Measurements from ENCODE around the gene FXYD2.

- TF ChIP-seq, protein P1, sequence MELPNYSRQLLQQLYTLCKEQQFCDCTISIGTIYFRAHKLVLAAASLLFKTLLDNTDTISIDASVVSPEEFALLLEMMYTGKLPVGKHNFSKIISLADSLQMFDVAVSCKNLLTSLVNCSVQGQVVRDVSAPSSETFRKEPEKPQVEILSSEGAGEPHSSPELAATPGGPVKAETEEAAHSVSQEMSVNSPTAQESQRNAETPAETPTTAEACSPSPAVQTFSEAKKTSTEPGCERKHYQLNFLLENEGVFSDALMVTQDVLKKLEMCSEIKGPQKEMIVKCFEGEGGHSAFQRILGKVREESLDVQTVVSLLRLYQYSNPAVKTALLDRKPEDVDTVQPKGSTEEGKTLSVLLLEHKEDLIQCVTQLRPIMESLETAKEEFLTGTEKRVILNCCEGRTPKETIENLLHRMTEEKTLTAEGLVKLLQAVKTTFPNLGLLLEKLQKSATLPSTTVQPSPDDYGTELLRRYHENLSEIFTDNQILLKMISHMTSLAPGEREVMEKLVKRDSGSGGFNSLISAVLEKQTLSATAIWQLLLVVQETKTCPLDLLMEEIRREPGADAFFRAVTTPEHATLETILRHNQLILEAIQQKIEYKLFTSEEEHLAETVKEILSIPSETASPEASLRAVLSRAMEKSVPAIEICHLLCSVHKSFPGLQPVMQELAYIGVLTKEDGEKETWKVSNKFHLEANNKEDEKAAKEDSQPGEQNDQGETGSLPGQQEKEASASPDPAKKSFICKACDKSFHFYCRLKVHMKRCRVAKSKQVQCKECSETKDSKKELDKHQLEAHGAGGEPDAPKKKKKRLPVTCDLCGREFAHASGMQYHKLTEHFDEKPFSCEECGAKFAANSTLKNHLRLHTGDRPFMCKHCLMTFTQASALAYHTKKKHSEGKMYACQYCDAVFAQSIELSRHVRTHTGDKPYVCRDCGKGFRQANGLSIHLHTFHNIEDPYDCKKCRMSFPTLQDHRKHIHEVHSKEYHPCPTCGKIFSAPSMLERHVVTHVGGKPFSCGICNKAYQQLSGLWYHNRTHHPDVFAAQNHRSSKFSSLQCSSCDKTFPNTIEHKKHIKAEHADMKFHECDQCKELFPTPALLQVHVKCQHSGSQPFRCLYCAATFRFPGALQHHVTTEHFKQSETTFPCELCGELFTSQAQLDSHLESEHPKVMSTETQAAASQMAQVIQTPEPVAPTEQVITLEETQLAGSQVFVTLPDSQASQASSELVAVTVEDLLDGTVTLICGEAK (IDR thresholded peaks at IDR 0.05) = no peak
- TF ChIP-seq, protein P1 (CRISPR knock-in tag; IDR thresholded peaks at IDR 0.05) = no peak
- TF ChIP-seq SUZ12 (IDR thresholded peaks at IDR 0.05; ENCODE audit: low read depth, low read length) (no peak), CTCF (CRISPR knock-in tag; IDR thresholded peaks at IDR 0.05) (no peak), POLR2AphosphoS5 (IDR thresholded peaks at IDR 0.05; ENCODE audit: low read depth, low read length) (no peak), HDAC6 (IDR thresholded peaks at IDR 0.05; ENCODE audit: low read depth, low read length) (no peak), JUNB (CRISPR knock-in tag; IDR thresholded peaks at IDR 0.05; ENCODE audit: borderline replicate concordance) (no peak), EZH2 (conservative IDR thresholded peaks at IDR 0.05; ENCODE audit: low read depth, low read length) (no peak)
- TF ChIP-seq, protein P2, sequence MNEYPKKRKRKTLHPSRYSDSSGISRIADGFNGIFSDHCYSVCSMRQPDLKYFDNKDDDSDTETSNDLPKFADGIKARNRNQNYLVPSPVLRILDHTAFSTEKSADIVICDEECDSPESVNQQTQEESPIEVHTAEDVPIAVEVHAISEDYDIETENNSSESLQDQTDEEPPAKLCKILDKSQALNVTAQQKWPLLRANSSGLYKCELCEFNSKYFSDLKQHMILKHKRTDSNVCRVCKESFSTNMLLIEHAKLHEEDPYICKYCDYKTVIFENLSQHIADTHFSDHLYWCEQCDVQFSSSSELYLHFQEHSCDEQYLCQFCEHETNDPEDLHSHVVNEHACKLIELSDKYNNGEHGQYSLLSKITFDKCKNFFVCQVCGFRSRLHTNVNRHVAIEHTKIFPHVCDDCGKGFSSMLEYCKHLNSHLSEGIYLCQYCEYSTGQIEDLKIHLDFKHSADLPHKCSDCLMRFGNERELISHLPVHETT (CRISPR knock-in tag; conservative IDR thresholded peaks at IDR 0.05) = no peak
- TF ChIP-seq, protein P3, sequence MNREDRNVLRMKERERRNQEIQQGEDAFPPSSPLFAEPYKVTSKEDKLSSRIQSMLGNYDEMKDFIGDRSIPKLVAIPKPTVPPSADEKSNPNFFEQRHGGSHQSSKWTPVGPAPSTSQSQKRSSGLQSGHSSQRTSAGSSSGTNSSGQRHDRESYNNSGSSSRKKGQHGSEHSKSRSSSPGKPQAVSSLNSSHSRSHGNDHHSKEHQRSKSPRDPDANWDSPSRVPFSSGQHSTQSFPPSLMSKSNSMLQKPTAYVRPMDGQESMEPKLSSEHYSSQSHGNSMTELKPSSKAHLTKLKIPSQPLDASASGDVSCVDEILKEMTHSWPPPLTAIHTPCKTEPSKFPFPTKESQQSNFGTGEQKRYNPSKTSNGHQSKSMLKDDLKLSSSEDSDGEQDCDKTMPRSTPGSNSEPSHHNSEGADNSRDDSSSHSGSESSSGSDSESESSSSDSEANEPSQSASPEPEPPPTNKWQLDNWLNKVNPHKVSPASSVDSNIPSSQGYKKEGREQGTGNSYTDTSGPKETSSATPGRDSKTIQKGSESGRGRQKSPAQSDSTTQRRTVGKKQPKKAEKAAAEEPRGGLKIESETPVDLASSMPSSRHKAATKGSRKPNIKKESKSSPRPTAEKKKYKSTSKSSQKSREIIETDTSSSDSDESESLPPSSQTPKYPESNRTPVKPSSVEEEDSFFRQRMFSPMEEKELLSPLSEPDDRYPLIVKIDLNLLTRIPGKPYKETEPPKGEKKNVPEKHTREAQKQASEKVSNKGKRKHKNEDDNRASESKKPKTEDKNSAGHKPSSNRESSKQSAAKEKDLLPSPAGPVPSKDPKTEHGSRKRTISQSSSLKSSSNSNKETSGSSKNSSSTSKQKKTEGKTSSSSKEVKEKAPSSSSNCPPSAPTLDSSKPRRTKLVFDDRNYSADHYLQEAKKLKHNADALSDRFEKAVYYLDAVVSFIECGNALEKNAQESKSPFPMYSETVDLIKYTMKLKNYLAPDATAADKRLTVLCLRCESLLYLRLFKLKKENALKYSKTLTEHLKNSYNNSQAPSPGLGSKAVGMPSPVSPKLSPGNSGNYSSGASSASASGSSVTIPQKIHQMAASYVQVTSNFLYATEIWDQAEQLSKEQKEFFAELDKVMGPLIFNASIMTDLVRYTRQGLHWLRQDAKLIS (CRISPR knock-in tag; IDR thresholded peaks at IDR 0.05) = no peak
- TF ChIP-seq, protein P4, sequence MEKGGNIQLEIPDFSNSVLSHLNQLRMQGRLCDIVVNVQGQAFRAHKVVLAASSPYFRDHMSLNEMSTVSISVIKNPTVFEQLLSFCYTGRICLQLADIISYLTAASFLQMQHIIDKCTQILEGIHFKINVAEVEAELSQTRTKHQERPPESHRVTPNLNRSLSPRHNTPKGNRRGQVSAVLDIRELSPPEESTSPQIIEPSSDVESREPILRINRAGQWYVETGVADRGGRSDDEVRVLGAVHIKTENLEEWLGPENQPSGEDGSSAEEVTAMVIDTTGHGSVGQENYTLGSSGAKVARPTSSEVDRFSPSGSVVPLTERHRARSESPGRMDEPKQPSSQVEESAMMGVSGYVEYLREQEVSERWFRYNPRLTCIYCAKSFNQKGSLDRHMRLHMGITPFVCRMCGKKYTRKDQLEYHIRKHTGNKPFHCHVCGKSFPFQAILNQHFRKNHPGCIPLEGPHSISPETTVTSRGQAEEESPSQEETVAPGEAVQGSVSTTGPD (CRISPR knock-in tag; IDR thresholded peaks at IDR 0.05) = no peak
Observed at GRCh38 chr11:117829369-117829725, 4.8 kb upstream of the FXYD2 start.

Measured in HepG2 (cell line).